Adrenal gland (tissue), 12 donors: ENCODE measurements around the gene TATDN2. TPM values are rescaled to one million over a fixed set of nuclear protein-coding genes. Genes with fewer than 3 reads are reported as not detected.

Source experiments
- DNase-seq, 7 donors: peaks; one replicate each; pipeline ENCODE4 v3.0.0-alpha.2; 2019 to 2020
- H3K27ac ChIP-seq, 5 donors: fragments of 200-600 bp; sonication (generic) in 4 of 5; 1 replicate in 3 of 5; 2 replicates in 2 of 5; pipeline versions ENCODE4 v1.5.1 to v1.8.0; 2016 to 2020; ENCODE audit warnings: mild to moderate bottlenecking in 1 of 5
- H3K27me3 ChIP-seq: fragments of 200-600 bp; 2 replicates; pipeline ENCODE4 v1.8.0; 2021
- H3K36me3 ChIP-seq, 2 donors: fragments of 200-600 bp; replicated peaks in 1 of 2; 1 replicate in 1 of 2; 2 replicates in 1 of 2; pipeline versions ENCODE4 v1.5.1 to v1.8.0; 2018 to 2022
- H3K4me1 ChIP-seq, 2 donors: fragments of 200-600 bp; replicated peaks in 1 of 2; 1 replicate in 1 of 2; 2 replicates in 1 of 2; pipeline versions ENCODE4 v1.5.1 to v1.8.0; 2018 to 2021
- H3K4me3 ChIP-seq, 4 donors: fragments of 200-600 bp; sonication (generic) in 3 of 4; one replicate each; pipeline ENCODE4 v1.5.1; 2016 to 2018
- H3K9me3 ChIP-seq, 3 donors: fragments of 200-600 bp; sonication (generic) in 1 of 3; replicated peaks in 1 of 3; 1 replicate in 2 of 3; 2 replicates in 1 of 3; pipeline versions ENCODE4 v1.5.1 to v1.8.0; 2016 to 2021
- CTCF ChIP-seq, 6 experiments: fragments of 450-650 bp in 4 of 6; fragments of 200-600 bp in 2 of 6; sonication (generic) in 1 of 6; IDR thresholded peaks; 1 replicate in 5 of 6; 2 replicates in 1 of 6; pipeline versions ENCODE4 v1.5.1 to v1.8.0; 2016 to 2021; ENCODE audit warnings: antibody characterized with exemption in 6 of 6, mild to moderate bottlenecking in 2 of 6, moderate library complexity in 1 of 6
- POLR2A ChIP-seq, 2 donors: fragments of 450-650 bp; IDR thresholded peaks; one replicate each; pipeline ENCODE4 v1.6.1; 2017; ENCODE audit warnings: antibody characterized with exemption in 2 of 2, mild to moderate bottlenecking in 2 of 2, moderate library complexity in 1 of 2
- WGBS, 4 donors: extraction: QIAGEN DNeasy Blood & Tissue Kit in 2 of 4; methylation state at CpG; one replicate each; pipeline versions ENCODE4 v1.1.5 to v1.1.7; 2013 to 2017; 5-methylcytosine and 5-hydroxymethylcytosine counted together
- intact Hi-C, 2 donors: fragments of 100-400 bp; cut with DNase I; formaldehyde crosslinking; loops; one replicate each; pipeline versions ENCODE4 v1.14.1 to v1.15.0; 2022 to 2023
- polyA plus RNA-seq, 3 donors: library from polyadenylated mRNA; stranded (reverse); fragments of 200-250 nt in 2 of 3; fragments of 350-450 nt in 1 of 3; fragmentation: Illumina TruSeq in 1 of 3; extraction: RNeasy Lipid Tissue Mini Kit (QIAGEN cat#74804) in 1 of 3; gene quantifications; one replicate each; pipeline ENCODE4 v1.2.3, GENCODE V29; 2013 to 2014
- total RNA-seq, 9 donors: library from RNA; depleted of rRNA in 4 of 9; stranded (reverse); fragments of >200 nt in 4 of 9; fragments of 120-200 nt in 1 of 9; fragmentation: NEBNext Ultra II Directional in 1 of 9; extraction: Animal tissue kit (Norgen Biotek cat#: 25700) in 1 of 9; gene quantifications; one replicate each; pipeline versions ENCODE4 v1.1.0 to v1.2.4, GENCODE V29; 2013 to 2023
- donor health status: healthy with polysubstance abuse.
- donor health status: Bipolar disorder and iron deficiency.
- donor health status: DM: yes; HTN: yes; CAD: no.
- donor health status: DM: no; HTN: no; CAD: no.
- donor health status: DM: no; HTN: no; CAD: no.
- donor health status: DM: yes; HTN: yes; CAD: no.

The TATDN2 gene
- total and polyA plus RNA-seq, 12 donors, result 10.0 to 34.8 (median 22.6) TPM

GRCh38 chr3:10309736-10310135 lies 61.5 kb downstream of the TATDN2 start:
- Histone ChIP-seq H3K9me3 (no peaks in the 10 kb centered on the region), H3K36me3 (peaks cover 0 to 85% of the 10 kb centered on the region in 2 donors), H3K4me1 (no peaks in the 10 kb centered on the region), H3K4me3 (no peak overlapping the region), H3K27me3 (no peaks in the 10 kb centered on the region), H3K27ac (no peak overlapping the region)
- no peak for DNase-seq
- no peak for TF ChIP-seq CTCF (IDR thresholded peaks at IDR 0.05)
- TF ChIP-seq POLR2A (IDR thresholded peaks at IDR 0.05), result no peak
- intact Hi-C loops, result no loop called here
- WGBS, 4 donors, result 62 to 71% (median 67%) methylated on average over 4 of the region's 4 CpGs

- WGBS, 4 donors, result 93 to 100% (median 95%) methylated on average over 2 of the region's 2 CpGs
- H3K9me3 ChIP-seq, result no peaks in the 10 kb centered on the region
- no peak overlapping the region for H3K4me3 ChIP-seq
- no peaks in the 10 kb centered on the region for H3K27me3 ChIP-seq
- intact Hi-C loops, result no loop called here
- TF ChIP-seq POLR2A (IDR thresholded peaks at IDR 0.05) (no peak), CTCF (IDR thresholded peaks at IDR 0.05) (no peak)
- DNase-seq, result no peak
- peaks cover 0 to 85% of the 10 kb centered on the region in 2 donors for H3K36me3 ChIP-seq
- H3K4me1 ChIP-seq, result no peaks in the 10 kb centered on the region
- no peak overlapping the region for H3K27ac ChIP-seq
Observed at GRCh38 chr3:10310578-10310977, 62.3 kb downstream of the TATDN2 start.

GRCh38 chr3:10311710-10312109 lies 63.5 kb downstream of the TATDN2 start:
- no peaks in the 10 kb centered on the region for H3K9me3 ChIP-seq
- intact Hi-C loops, result no loop called here
- no peak overlapping the region for H3K4me3 ChIP-seq
- H3K27me3 ChIP-seq, result no peaks in the 10 kb centered on the region
- H3K27ac ChIP-seq, result no peak overlapping the region
- DNase-seq, result no peak
- 91 to 100% (median 91%) methylated on average over 2 to 13 of the region's 13 CpGs for WGBS, 4 donors
- peaks cover 0 to 91% of the 10 kb centered on the region in 2 donors for H3K36me3 ChIP-seq
- no peaks in the 10 kb centered on the region for H3K4me1 ChIP-seq
- TF ChIP-seq POLR2A (IDR thresholded peaks at IDR 0.05) (no peak), CTCF (IDR thresholded peaks at IDR 0.05) (no peak)

GRCh38 chr3:10312391-10312790 lies 64.1 kb downstream of the TATDN2 start:
- TF ChIP-seq POLR2A (IDR thresholded peaks at IDR 0.05) (no peak), CTCF (IDR thresholded peaks at IDR 0.05) (no peak)
- no peak for DNase-seq
- intact Hi-C loops, result no loop called here
- Histone ChIP-seq H3K36me3 (peaks cover 0 to 90% of the 10 kb centered on the region in 2 donors), H3K9me3 (no peaks in the 10 kb centered on the region), H3K27ac (no peak overlapping the region), H3K4me3 (no peak overlapping the region), H3K27me3 (no peaks in the 10 kb centered on the region), H3K4me1 (no peaks in the 10 kb centered on the region)
- WGBS, 4 donors, result 85 to 90% (median 89%) methylated on average over 6 to 10 of the region's 10 CpGs
